Right renal pelvis (tissue), 4 donors: ENCODE data around the gene FMN1. TPM values are rescaled to one million over a fixed set of nuclear protein-coding genes. Genes with fewer than 3 reads are reported as not detected.

ENCODE experiments used
- DNase-seq, 4 donors: peaks; one replicate each; pipeline ENCODE4 v3.0.0-alpha.2; 2013; ENCODE audit warnings: low read depth in 4 of 4, low spot score in 3 of 4, missing footprints in 1 of 4
- polyA plus RNA-seq, 4 donors: library from polyadenylated mRNA; unstranded; fragments of 120-200 nt; gene quantifications; one replicate each; pipeline ENCODE4 v1.2.1, GENCODE V29; 2013; ENCODE audit not compliant: insufficient read length in 4 of 4

The FMN1 gene
- polyA plus RNA-seq, 4 donors, result 16.4 to 18.6 (median 17.1) TPM

DNA sequence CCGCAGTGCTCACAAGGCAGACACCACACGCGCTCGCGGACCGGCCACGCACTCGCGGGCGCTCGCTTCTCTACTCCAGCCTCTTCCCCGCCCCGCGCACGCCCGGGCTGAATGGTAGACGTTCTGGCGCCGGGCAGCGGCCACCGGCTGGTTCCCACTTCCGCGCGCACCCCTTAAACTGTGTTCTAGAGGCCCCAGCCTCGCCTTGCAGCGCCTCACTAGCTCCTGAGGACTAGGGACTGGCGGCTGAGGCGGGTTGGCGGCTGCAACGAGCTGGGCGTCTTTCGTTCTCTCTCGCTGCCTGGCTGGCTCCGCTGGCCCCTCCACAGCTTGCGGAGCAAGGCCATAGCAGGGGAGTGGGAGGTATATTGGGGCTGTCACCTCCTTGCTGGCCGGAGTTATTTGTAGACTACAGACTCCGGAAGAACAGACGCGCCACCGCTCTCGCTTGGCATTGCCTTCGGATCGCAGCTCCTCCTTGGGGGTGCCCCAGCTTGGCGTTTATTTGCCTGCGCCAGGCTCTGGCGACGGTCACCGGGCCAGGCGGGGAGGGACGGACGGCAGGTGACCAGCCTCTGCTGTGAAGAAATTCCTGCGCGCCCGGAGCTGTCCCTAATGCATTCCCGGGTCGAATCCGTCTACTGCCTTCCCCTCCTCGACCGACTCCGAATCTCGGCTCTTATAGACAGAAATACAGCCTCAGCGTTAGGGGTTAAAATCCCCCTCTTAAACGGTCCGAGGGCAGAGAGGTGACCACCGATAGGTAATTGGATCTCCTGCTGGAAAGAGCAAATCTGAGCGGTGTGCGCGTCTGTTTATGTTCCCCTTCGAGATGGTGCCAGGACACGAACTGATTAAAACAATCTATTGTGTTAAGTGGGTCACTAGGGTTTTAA, 475.4 kb downstream of the FMN1 start:
- no peak for DNase-seq

DNA sequence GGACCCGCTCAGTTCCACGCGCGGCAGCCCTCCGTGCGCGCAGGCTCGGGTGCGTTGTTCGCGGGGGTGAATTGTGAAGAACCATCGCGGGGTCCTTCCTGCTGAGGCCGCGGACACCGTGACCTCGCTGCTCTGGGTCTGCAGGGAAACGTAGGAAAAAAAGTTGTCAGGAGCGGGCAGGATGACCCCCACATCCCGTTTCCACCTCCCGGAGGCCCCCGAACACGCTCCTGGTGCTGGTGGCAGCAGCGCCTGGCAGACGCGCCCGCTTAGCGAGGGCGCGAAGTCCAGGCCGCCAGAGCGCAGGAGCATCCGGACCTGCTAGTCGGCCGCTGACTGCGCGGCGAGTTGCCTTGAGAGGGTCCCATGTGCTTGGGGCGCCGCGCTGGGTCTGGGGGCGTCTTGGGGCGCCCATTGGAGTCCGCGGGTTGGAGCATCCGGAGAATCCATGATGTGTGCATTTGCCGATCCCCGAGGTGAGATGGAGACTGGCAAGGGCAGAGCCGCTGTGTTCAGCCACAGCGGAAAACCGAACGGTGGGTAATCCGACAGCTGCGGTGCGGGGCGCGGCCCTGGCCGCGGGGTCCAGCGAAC, 476.2 kb downstream of the FMN1 start:
- DNase-seq, result no peak

DNA sequence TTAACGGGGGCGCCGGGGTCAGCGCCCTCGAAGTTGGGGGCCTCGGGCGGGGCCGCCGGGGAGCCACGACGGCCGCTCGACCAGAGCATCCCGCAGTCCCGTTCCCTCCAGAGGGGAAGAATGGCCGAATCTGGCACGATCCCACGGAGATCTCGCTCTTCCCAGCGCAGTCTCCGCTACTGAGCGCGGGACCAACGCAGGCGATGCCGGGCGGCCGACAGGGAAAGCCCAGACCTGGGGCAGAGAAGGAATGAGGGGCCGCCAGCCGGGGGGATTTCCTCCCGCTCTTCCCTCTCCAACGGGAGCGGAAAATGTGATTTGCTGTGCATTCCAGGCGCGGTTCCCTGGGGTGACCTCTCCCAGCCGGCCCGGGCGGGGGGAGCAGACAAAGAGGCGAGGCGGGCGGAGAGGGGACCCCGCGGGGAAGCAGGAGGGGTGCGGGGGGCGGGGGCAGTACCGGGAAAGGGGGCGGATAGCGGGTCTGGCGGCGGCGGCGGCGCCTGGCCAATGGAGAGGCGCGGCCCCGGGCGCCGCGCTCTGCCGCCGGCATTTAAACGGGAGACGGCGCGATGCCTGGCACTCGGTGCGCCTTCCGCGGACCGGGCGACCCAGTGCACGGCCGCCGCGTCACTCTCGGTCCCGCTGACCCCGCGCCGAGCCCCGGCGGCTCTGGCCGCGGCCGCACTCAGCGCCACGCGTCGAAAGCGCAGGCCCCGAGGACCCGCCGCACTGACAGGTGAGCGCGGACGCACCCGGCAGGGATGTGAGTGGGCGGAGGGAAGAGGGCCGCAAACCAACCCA, 476.9 kb downstream of the FMN1 start, which contains the start of gene GREM1:
Gene GREM1 (plus strand): TSS at position 579 of the 801 bp plus-strand sequence. CDS start 12,687 bp downstream, outside the sequence.
- no peak for DNase-seq

DNA sequence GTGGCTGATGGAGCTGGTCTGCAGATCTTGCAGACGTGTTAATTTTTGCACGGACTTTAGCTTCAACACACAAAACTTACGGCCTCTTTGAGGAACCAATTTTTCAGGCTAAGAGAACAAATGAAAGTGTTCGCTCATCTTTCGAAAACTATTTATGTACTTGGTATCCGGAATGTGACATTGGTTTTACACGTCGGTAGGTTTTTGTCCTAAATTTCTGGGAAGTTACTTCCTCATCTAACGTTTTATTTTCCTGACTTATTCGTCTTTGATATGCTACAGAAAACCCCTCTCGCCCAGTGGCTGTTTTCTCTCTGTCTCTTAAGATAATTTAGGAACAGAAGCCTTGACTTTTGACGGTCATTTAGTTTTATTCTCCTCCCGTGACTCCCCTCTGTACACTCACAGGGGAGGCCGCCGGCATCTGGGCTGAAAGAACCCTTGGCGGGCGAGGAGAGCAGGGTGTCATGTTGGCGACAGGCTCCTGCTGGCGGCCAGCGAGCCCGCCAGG, 477.5 kb downstream of the FMN1 start:
- no peak for DNase-seq

DNA sequence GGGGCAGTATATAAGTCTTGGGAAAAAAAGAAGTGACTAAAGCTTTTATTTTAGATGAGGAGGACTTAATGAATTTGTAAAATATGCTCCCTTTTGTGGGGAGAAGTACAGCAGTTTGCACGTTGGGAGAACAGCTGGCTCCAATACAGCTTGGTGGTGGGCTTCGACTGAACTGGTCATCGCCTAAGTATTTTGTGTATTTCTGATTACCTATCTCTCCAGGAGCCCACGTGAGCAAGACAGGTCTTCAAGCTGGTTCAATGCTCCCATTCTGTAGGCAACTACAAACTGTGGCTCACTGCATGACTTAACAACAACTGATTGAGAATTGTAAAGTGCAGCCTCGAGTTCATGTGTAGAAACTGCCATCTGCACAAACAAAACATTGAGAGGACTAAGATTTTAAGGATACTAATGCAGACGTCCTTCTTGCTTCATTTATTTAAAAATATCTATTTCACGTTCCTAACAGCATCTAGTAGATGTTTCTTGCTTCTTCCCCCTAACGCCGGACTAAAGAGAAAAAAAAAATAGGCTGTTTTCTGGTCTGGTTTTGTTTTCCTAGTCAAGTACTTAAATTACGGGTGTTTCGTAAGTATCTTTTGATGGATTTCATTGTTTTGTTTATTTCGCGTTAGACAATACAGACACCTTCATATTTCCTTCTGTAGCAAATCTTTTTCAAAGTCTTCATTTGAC, 478.1 kb downstream of the FMN1 start:
- no peak for DNase-seq

Other genes starting within 250 kb of the FMN1 start
- 10 to 100 TPM in 1 of 4 donors, 1 to 10 TPM in 3; 4.8 to 10.1 (median 7.1) TPM for gene RYR3, start 116.3 kb upstream of the FMN1 start, polyA plus RNA-seq